ENCODE measurements around the gene CACNB3. TPM values are rescaled to one million over a fixed set of nuclear protein-coding genes. Genes with fewer than 3 reads are reported as not detected.
A peak's percentile ranks its signal among the peaks of the same experiment; 100 is the strongest.

CACNB3 gene
- total and polyA plus RNA-seq, 9 of the 15 experiments (the other 6 are each of a cell fraction or from before 2014, with no cell fraction given): 0.24 to 2.0 (median 1.5) TPM

DNA sequence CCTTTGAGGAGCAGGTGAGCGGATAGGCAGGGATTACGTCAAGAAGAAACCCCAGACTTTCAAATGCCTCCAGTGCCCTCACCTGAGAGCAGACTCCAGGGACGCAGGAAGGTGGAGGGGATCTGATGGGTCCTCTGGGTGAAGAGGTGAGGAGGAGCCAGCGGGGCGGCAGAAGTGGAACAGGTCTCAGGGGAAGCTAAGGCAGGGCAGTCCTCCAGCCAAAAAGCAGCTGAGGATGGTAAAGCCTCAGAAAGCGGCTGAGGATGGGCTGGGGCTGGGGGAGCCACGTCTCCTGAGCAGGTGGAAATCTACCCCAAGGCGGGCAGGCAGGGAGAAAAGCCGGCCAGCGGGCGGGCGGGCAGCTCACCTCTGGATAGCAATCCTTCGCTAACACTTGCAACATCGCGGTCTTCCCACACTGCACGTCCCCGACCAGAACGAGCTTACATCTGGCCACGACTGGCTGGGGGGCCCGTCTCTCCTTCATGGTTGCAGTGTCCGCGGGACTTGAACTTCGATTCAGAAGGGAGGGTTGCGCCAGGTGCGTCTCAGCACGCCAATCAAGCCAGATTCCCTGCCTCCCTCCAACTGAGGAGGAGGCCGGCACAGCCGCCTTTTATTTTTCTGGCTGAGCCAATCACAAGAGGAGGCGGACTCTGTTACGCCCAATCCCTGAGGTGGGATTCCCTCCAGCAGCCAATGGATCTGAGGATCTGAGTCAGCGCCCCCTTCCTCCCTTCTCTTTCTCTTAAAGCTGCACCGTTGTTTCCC, 47.2 kb downstream of the CACNB3 start, which contains the start of gene RND1 (continued):
- TF ChIP-seq JUND (IDR thresholded peaks at IDR 0.05; ENCODE audit: borderline replicate concordance, low read depth, low read length) (peak; percentile 41; the same call in 1 of the 2 replicates), JUND (tag; IDR thresholded peaks at IDR 0.05; ENCODE audit: borderline replicate concordance, low read depth, low read length) (no peak), CREBBP (IDR thresholded peaks at IDR 0.05; ENCODE audit: low read depth, low read length) (no peak), SAFB (IDR thresholded peaks at IDR 0.05; ENCODE audit: borderline replicate concordance, low read depth, low read length) (no peak), POLR2B (IDR thresholded peaks at IDR 0.05; ENCODE audit: low read depth, partially characterized antibody) (peak; percentile 79), ADNP (tag; IDR thresholded peaks at IDR 0.05) (no peak), ZNF408 (CRISPR knock-in tag; IDR thresholded peaks at IDR 0.05; ENCODE audit: low read depth) (no peak), FOXM1 (IDR thresholded peaks at IDR 0.05; ENCODE audit: low read depth) (peak; percentile 84), FOXM1 (CRISPR knock-in tag; IDR thresholded peaks at IDR 0.05; ENCODE audit: low read depth) (no peak; the same call in 1 of the 2 replicates), NFIC (IDR thresholded peaks at IDR 0.05) (no peak), RBFOX2 (IDR thresholded peaks at IDR 0.05; ENCODE audit: low read depth, low read length) (peak; percentile 84), L3MBTL2 (IDR thresholded peaks at IDR 0.05) (peak; percentile 78), NEUROD1 (IDR thresholded peaks at IDR 0.05; ENCODE audit: borderline replicate concordance, low read depth, low read length, partially characterized antibody) (peak; percentile 94), SP2 (IDR thresholded peaks at IDR 0.05; ENCODE audit: extremely low read depth, low read depth, low read length, poor library complexity, severe bottlenecking) (peak; percentile 61)
- TF ChIP-seq, protein P1, sequence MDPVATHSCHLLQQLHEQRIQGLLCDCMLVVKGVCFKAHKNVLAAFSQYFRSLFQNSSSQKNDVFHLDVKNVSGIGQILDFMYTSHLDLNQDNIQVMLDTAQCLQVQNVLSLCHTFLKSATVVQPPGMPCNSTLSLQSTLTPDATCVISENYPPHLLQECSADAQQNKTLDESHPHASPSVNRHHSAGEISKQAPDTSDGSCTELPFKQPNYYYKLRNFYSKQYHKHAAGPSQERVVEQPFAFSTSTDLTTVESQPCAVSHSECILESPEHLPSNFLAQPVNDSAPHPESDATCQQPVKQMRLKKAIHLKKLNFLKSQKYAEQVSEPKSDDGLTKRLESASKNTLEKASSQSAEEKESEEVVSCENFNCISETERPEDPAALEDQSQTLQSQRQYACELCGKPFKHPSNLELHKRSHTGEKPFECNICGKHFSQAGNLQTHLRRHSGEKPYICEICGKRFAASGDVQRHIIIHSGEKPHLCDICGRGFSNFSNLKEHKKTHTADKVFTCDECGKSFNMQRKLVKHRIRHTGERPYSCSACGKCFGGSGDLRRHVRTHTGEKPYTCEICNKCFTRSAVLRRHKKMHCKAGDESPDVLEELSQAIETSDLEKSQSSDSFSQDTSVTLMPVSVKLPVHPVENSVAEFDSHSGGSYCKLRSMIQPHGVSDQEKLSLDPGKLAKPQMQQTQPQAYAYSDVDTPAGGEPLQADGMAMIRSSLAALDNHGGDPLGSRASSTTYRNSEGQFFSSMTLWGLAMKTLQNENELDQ (CRISPR knock-in tag; IDR thresholded peaks at IDR 0.05; ENCODE audit: borderline replicate concordance): no peak
- TF ChIP-seq, protein P2, sequence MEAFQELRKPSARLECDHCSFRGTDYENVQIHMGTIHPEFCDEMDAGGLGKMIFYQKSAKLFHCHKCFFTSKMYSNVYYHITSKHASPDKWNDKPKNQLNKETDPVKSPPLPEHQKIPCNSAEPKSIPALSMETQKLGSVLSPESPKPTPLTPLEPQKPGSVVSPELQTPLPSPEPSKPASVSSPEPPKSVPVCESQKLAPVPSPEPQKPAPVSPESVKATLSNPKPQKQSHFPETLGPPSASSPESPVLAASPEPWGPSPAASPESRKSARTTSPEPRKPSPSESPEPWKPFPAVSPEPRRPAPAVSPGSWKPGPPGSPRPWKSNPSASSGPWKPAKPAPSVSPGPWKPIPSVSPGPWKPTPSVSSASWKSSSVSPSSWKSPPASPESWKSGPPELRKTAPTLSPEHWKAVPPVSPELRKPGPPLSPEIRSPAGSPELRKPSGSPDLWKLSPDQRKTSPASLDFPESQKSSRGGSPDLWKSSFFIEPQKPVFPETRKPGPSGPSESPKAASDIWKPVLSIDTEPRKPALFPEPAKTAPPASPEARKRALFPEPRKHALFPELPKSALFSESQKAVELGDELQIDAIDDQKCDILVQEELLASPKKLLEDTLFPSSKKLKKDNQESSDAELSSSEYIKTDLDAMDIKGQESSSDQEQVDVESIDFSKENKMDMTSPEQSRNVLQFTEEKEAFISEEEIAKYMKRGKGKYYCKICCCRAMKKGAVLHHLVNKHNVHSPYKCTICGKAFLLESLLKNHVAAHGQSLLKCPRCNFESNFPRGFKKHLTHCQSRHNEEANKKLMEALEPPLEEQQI (IDR thresholded peaks at IDR 0.05): no peak
- TF ChIP-seq, protein P3, sequence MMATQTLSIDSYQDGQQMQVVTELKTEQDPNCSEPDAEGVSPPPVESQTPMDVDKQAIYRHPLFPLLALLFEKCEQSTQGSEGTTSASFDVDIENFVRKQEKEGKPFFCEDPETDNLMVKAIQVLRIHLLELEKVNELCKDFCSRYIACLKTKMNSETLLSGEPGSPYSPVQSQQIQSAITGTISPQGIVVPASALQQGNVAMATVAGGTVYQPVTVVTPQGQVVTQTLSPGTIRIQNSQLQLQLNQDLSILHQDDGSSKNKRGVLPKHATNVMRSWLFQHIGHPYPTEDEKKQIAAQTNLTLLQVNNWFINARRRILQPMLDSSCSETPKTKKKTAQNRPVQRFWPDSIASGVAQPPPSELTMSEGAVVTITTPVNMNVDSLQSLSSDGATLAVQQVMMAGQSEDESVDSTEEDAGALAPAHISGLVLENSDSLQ (IDR thresholded peaks at IDR 0.05): peak; percentile 97
- TF ChIP-seq, protein P4, sequence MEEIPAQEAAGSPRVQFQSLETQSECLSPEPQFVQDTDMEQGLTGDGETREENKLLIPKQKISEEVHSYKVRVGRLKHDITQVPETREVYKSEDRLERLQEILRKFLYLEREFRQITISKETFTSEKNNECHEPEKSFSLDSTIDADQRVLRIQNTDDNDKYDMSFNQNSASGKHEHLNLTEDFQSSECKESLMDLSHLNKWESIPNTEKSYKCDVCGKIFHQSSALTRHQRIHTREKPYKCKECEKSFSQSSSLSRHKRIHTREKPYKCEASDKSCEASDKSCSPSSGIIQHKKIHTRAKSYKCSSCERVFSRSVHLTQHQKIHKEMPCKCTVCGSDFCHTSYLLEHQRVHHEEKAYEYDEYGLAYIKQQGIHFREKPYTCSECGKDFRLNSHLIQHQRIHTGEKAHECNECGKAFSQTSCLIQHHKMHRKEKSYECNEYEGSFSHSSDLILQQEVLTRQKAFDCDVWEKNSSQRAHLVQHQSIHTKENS (CRISPR knock-in tag; IDR thresholded peaks at IDR 0.05): no peak
- TF ChIP-seq, protein P5, sequence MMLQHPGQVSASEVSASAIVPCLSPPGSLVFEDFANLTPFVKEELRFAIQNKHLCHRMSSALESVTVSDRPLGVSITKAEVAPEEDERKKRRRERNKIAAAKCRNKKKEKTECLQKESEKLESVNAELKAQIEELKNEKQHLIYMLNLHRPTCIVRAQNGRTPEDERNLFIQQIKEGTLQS (IDR thresholded peaks at IDR 0.05): peak; percentile 72
- TF ChIP-seq, protein P5 (CRISPR knock-in tag; conservative IDR thresholded peaks at IDR 0.05): no peak
